Astrocyte of the cerebellum (primary cell): ENCODE data around the gene MAP3K20.

Experiments used
- DNase-seq: peaks from one replicate; pipeline ENCODE4 v3.0.0-alpha.2; 2011; ENCODE audit warnings: low read depth
- H3K4me3 ChIP-seq: 2 replicates; pipeline ENCODE4 v1.5.1; 2011; ENCODE audit warnings: mild to moderate bottlenecking, low read depth, low read length, moderate library complexity
- CTCF ChIP-seq: IDR thresholded peaks from 2 replicates; pipeline ENCODE4 v1.5.1; 2012; ENCODE audit warnings: low read length, low read depth, moderate library complexity, mild to moderate bottlenecking; ENCODE audit errors: missing control alignments
- in situ Hi-C: cut with HindIII; loops from 2 replicates; pipeline ENCODE4 v1.10.0; 2017; ENCODE audit warnings: low sequenced_read_pairs

Gene MAP3K20

GRCh38 chr2:173075781-173076580 is at the start of gene MAP3K20:
TSS of gene MAP3K20 (plus strand) at chr2:173075846. CDS start at chr2:173091032, 15,186 bp downstream.
- TF ChIP-seq CTCF = peak; percentile 27
- DNase-seq = peak; percentile 22
- H3K4me3 ChIP-seq = peak within 1 kb of the TSS; percentile 58
- in situ Hi-C loops = no loop called here

- no peak for DNase-seq
- TF ChIP-seq CTCF = no peak
- H3K4me3 ChIP-seq = no peak overlapping the region
- in situ Hi-C loops = no loop called here
These were observed 49.2 kb upstream of the MAP3K20 start for GRCh38 chr2:173026479-173026878.

GRCh38 chr2:173027181-173028128 is 48.2 kb upstream of the MAP3K20 start:
- peak; percentile 91 for DNase-seq
- peak; percentile 87 for TF ChIP-seq CTCF
- no peak overlapping the region for H3K4me3 ChIP-seq
- in situ Hi-C loops = no loop called here

- H3K4me3 ChIP-seq = no peak overlapping the region
- no peak for DNase-seq
- no peak for TF ChIP-seq CTCF
- in situ Hi-C loops = no loop called here
These were observed 47.5 kb upstream of the MAP3K20 start for GRCh38 chr2:173028141-173028540.

- in situ Hi-C loops = no loop called here
- TF ChIP-seq CTCF = no peak
- H3K4me3 ChIP-seq = no peak overlapping the region
- DNase-seq = no peak
These were observed 47.0 kb upstream of the MAP3K20 start for GRCh38 chr2:173028671-173029070.
